Choroid plexus epithelial cell (primary cell): ENCODE data around the gene BEND5.

Experiments
- DNase-seq: peaks from one replicate; pipeline ENCODE4 v3.0.0-alpha.2; 2010; ENCODE audit warnings: low read depth
- H3K4me3 ChIP-seq: 2 replicates; pipeline ENCODE4 v1.5.1; 2011; ENCODE audit warnings: low read depth, mild to moderate bottlenecking, control low read depth, low read length, moderate library complexity
- CTCF ChIP-seq: conservative IDR thresholded peaks from 2 replicates; pipeline ENCODE4 v1.5.1; 2011; ENCODE audit warnings: low read depth, mild to moderate bottlenecking, control low read depth, inconsistent platforms, low read length, moderate library complexity

Gene BEND5

GRCh38 chr1:48726557-48727215 lies 50.0 kb downstream of the BEND5 start:
- no peak for DNase-seq
- TF ChIP-seq CTCF = no peak
- H3K4me3 ChIP-seq = no peak overlapping the region

- no peak for DNase-seq
- no peak overlapping the region for H3K4me3 ChIP-seq
- no peak for TF ChIP-seq CTCF
Observed at GRCh38 chr1:48726139-48726538, 50.6 kb downstream of the BEND5 start.

- H3K4me3 ChIP-seq = no peak overlapping the region
- DNase-seq = no peak
- no peak for TF ChIP-seq CTCF
Observed at GRCh38 chr1:48725341-48726046, 51.2 kb downstream of the BEND5 start.

GRCh38 chr1:48720929-48721328 lies 55.8 kb downstream of the BEND5 start:
- no peak for DNase-seq
- no peak overlapping the region for H3K4me3 ChIP-seq
- TF ChIP-seq CTCF = no peak

- no peak overlapping the region for H3K4me3 ChIP-seq
- DNase-seq = no peak
- TF ChIP-seq CTCF = no peak
Observed at GRCh38 chr1:48718705-48719104, 58.0 kb downstream of the BEND5 start.

GRCh38 chr1:48718116-48718630 lies 58.5 kb downstream of the BEND5 start:
- no peak for TF ChIP-seq CTCF
- DNase-seq = no peak
- no peak overlapping the region for H3K4me3 ChIP-seq
